ENCODE measurements around the gene NDUFA11. TPM values are rescaled to one million over a fixed set of nuclear protein-coding genes. Genes with fewer than 3 reads are reported as not detected.
"Not testable (repeated sequence)": the region's sequence is repeated elsewhere in the genome, so short reads cannot be mapped to it uniquely, and the experiment has no call there.

NDUFA11 gene
- total RNA-seq, 1 donor from 2014 or later: 211 TPM

GRCh38 chr19:5877427-5877826 lies 26.2 kb downstream of the NDUFA11 start:
- no peaks in the 10 kb centered on the region for H3K36me3 Mint-ChIP-seq (ENCODE audit: low read depth, unreplicated experiment)
- TF ChIP-seq CTCF (IDR thresholded peaks at IDR 0.05; ENCODE audit: unreplicated experiment): no peak
- no peak overlapping the region for H3K4me3 Mint-ChIP-seq (ENCODE audit: unreplicated experiment)
- H3K27ac Mint-ChIP-seq (ENCODE audit: unreplicated experiment): no peak overlapping the region
- no peaks in the 10 kb centered on the region for H3K4me1 Mint-ChIP-seq (ENCODE audit: unreplicated experiment)
- DNase-seq (ENCODE audit: low spot score): no peak
- no peaks in the 10 kb centered on the region for H3K9me3 Mint-ChIP-seq (ENCODE audit: unreplicated experiment)
- H3K27me3 Mint-ChIP-seq (ENCODE audit: unreplicated experiment): no peaks in the 10 kb centered on the region

DNA sequence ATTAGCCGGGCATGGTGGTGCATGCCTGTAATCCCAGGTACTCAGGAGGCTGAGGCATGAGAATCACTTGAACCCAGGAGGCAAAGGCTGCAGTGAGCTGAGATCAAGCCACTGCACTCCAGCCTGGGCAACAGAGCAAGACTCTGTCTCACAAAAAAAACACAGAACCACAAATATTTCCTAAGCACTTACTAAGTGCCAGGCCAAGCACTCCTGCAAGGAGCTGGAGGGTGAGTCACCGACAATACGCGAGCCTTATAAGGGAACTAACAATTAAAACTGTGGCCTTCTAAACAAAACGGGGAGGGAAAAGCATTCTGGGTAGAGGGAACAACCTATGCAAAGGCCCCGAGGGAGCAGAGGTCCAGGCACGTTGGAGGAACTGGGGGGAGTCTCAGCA lies 29.1 kb downstream of the NDUFA11 start:
- not testable (repeated sequence) for H3K36me3 Mint-ChIP-seq (ENCODE audit: low read depth, unreplicated experiment); H3K27ac Mint-ChIP-seq (ENCODE audit: unreplicated experiment); H3K4me1 Mint-ChIP-seq (ENCODE audit: unreplicated experiment); DNase-seq (ENCODE audit: low spot score); H3K9me3 Mint-ChIP-seq (ENCODE audit: unreplicated experiment); H3K27me3 Mint-ChIP-seq (ENCODE audit: unreplicated experiment); H3K4me3 Mint-ChIP-seq (ENCODE audit: unreplicated experiment)

GRCh38 chr19:5873617-5874199 lies 29.9 kb downstream of the NDUFA11 start:
- Mint-ChIP-seq H3K9me3 (ENCODE audit: unreplicated experiment) (no peaks in the 10 kb centered on the region), H3K4me3 (ENCODE audit: unreplicated experiment) (no peak overlapping the region), H3K27ac (ENCODE audit: unreplicated experiment) (no peak overlapping the region), H3K27me3 (ENCODE audit: unreplicated experiment) (peaks cover 2% of the 10 kb centered on the region), H3K4me1 (ENCODE audit: unreplicated experiment) (no peaks in the 10 kb centered on the region), H3K36me3 (ENCODE audit: low read depth, unreplicated experiment) (no peaks in the 10 kb centered on the region)
- no peak for TF ChIP-seq CTCF (IDR thresholded peaks at IDR 0.05; ENCODE audit: unreplicated experiment)
- DNase-seq (ENCODE audit: low spot score): no peak

DNA sequence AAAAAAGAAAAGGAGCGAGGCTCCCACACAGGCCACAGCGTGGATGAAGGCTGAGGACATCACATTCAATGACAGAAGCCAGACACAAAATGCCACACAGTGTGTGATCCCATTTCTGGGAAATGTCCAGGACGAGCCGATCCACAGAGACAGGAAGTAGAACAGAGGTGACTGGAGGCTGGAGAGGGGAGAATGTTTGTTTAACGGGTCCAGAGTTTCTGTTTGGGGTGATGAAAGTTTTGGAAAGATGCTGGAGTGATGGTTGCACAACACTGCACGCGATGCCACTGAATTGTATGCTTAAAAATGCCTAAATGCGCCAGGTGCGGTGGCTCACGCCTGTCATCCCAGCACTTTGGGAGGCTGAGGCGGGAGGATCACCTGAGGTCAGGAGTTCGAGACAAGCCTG lies 32.6 kb downstream of the NDUFA11 start:
- Mint-ChIP-seq H3K27ac (ENCODE audit: unreplicated experiment) (no peak overlapping the region), H3K4me3 (ENCODE audit: unreplicated experiment) (no peak overlapping the region), H3K9me3 (ENCODE audit: unreplicated experiment) (no peaks in the 10 kb centered on the region), H3K27me3 (ENCODE audit: unreplicated experiment) (peaks cover 5% of the 10 kb centered on the region), H3K36me3 (ENCODE audit: low read depth, unreplicated experiment) (no peaks in the 10 kb centered on the region), H3K4me1 (ENCODE audit: unreplicated experiment) (no peaks in the 10 kb centered on the region)
- no peak for DNase-seq (ENCODE audit: low spot score)
- no peak for TF ChIP-seq CTCF (IDR thresholded peaks at IDR 0.05; ENCODE audit: unreplicated experiment)

DNA sequence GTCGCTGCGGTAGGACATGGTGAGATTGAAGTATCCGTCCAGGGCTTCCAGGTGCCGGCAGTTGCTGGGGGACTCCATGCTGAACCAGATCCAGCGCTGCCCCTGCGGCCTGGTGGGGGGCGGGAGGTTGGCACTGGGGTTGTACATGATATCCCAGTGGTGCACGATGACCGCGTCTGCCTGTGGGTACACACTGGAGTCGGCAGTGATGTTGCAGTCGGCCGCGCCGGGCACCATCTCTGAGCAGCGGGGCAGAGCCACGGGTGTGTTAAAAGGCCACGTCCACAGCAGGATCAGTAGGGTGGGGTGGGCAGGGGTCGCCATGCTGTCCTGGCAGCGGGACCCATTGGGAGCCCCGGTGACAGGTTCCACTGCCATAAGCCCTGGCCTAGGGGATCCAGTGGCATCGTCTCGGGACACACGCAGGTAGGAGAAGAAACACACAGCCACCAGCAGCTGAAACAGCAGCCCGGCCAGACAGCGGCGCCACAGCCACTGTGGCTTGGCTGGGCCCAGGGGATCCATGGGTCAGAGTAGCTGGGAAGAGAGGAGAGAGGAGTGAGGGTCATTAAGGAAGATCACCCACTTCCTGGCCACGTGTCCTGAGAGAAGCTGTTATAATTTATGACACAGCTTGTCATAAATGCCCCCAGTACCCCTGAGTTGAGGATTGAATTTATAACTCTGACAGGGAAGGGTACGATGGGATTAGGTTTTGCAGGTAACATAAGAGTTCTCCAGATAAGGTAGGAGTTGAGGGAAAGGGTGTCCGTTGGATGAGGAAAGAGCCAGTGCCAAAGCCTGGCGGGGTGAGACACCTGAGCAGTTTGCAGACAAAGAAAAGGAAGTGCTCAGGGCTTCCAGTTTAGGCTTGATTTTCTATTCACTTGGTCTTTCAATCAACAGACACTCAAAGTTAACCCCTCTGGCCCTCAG lies 36.1 kb downstream of the NDUFA11 start:
- H3K9me3 Mint-ChIP-seq (ENCODE audit: unreplicated experiment): no peaks in the 10 kb centered on the region
- no peak for DNase-seq (ENCODE audit: low spot score)

More for the DNA sequence above, 36.1 kb downstream of the NDUFA11 start:
- no peaks in the 10 kb centered on the region for H3K36me3 Mint-ChIP-seq (ENCODE audit: low read depth, unreplicated experiment)
- no peak overlapping the region for H3K4me3 Mint-ChIP-seq (ENCODE audit: unreplicated experiment)
- H3K27ac Mint-ChIP-seq (ENCODE audit: unreplicated experiment): no peak overlapping the region
- no peaks in the 10 kb centered on the region for H3K4me1 Mint-ChIP-seq (ENCODE audit: unreplicated experiment)
- H3K27me3 Mint-ChIP-seq (ENCODE audit: unreplicated experiment): peaks cover 17% of the 10 kb centered on the region
- TF ChIP-seq CTCF (IDR thresholded peaks at IDR 0.05; ENCODE audit: unreplicated experiment): no peak

Data from endothelial cell (in vitro differentiated cells).